HG03060 (cell line): Measurements from ENCODE around the gene CATSPERD.

Experiments
- ATAC-seq: cut with Tn5 transposase; IDR thresholded peaks from one replicate; pipeline ENCODE4 v1.9.1; 2021; ENCODE audit warnings: low read depth, moderate number of reproducible peaks; ENCODE audit not compliant: unreplicated experiment

Gene CATSPERD

DNA sequence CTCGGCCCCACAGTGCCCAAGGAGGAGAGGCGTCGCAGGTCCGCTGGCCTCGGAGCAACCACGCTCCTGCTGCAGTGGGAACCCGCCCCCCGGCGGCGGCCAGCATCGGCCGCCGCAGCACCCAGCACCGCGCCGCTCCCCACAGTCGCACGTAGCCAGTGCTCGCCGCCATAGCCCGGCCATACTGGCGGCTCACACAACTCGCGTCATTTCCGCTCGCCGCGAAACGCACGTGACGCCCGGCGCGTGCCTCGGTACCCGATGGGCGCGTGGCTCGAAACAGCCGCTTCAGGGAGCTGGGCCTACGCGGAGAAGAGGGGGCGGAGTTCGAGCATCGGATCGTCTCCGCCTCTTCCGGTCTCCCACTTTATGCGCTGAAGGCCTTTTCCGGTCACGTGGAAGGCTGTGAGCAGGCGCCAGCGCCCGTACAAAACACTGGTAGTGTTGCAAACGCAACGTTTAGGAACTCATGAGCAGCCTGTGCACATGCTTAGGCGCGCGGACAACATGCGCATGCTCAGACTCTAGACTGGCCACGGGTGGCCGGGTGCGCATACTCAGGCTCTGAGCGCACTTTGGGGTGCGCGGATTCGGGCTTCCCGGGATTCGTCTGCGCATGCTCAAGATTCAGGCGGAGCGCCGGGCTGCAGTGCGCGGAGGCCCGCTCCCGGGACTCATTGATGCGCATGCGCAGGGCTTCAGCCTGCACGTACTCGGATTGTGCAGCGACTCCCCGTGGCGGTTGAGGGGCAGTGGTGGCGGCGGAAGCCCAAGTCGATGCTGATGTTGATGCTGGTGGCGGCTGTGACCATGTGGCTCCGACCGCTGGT is at the start of gene CATSPERD, which contains the start of gene LONP1:
Gene CATSPERD, plus strand, starts transcription at position 677 of the 830 bp plus-strand sequence. Its CDS starts 101 bp downstream, at position 778.
Gene LONP1, minus strand, starts transcription at position 186 of the 830 bp plus-strand sequence. Its CDS starts 14 bp downstream, at position 172.
- peak; percentile 75 for ATAC-seq

DNA sequence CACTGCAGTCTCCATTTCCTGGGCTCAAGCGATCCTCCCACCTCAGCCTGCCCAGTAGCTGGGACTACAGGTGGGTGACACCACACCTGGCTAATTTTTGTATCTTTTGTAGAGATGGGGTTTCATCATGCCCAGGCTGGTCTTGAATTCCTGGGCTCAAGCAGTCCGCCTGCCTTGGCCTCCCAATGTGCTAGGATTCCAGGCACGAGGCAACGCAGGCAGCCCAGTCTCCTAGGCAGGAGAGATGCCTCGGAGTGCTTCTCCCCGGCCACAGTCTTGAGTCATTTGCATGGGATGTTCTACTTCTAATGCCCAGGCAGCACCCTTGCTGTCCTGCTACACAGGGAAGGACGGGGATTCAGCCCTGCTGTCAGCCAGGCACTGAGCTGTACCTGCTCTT is 48.8 kb upstream of the CATSPERD start:
- no peak for ATAC-seq

DNA sequence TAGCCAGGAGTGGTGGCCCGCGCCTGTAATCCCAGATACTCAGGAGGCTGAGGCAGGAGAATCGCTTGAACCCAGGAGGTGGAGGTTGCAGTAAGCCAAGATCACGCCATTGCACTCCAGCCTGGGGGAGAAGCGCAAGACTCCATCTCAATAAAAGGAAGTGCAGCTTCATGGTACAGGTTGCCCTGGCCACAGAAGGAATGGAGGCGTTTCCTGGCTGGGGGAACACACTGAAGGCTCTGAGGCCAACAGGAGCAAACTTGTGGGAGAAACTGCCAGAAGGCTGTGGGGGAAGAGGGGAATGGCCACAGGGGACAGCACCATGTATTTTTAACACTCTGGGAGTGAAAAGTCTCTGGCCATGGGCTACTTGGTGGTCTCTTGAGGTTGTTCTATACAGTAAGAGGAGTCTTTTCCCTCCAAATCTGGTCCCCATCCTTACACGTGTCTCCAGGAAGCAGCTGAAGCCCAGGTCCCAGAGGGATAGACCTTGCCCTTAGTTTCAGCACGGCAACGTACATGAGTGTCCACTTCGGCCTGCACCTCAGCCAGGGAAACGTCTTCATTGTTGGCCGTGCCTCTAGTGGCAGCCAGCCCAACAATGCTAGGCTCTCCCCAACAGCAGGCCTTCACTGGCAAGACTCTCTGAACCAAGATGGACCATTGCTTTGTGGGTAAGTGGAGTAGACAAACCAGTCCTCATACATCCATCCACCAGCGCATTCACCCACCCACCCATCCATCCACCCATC is 47.6 kb upstream of the CATSPERD start:
- no peak for ATAC-seq

- ATAC-seq = no peak
Observed at GRCh38 chr19:5673752-5674151, 46.7 kb upstream of the CATSPERD start.

GRCh38 chr19:5674714-5675113 is 45.7 kb upstream of the CATSPERD start:
- ATAC-seq = no peak

DNA sequence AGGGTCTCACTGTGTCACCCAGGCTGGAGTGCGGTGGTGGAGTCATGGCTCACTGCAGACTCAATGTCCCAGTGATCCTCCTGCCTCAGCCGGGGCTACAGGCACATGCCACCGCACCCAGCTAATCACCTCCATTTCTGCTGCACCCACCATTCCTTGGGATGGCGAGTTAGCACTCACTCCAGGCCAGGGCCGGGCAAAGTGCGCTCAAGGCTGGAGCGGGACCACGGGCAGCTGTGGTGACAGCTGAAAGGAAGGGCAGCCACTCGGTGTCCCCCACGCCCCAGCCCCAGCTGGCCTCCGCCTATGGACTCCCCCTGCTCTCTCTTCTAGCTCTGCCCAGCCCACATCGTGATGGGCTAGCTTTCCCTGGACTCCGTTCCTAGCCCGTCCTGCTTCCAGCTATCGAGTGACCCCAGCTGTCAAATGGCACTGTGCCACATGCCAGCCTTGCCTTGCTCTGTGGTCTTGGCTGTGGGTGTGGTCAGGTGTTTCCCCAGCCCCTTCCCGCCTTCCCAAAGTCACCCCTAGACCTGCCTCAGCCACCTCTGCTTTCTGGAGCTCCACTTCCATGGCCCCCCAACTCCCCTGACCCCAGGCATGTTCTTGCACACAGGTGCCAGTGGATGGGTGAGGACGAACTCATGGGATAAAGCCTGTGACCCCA is 44.2 kb upstream of the CATSPERD start:
- ATAC-seq = no peak

- no peak for ATAC-seq
Observed at GRCh38 chr19:5676772-5677105, 43.7 kb upstream of the CATSPERD start.

DNA sequence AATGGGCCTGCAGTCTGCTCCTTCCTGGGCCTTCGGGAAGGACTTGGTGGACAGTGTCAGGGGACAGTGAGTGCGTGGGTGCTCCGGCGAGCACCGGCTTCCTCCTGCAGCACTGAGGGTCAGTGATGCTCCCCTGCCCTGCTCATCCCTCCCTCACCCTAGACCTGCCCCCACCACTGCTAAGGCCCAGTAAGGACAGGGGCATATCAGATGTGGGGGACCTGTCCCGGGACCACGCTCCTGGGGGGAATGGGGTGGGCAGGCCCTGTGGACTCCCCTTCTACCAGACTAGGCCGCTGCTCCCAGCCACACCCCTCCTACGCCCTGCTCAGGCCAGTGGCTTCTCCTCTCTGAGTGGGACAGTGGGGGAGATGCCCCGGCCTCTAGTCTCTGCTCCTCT is 43.3 kb upstream of the CATSPERD start:
- no peak for ATAC-seq

DNA sequence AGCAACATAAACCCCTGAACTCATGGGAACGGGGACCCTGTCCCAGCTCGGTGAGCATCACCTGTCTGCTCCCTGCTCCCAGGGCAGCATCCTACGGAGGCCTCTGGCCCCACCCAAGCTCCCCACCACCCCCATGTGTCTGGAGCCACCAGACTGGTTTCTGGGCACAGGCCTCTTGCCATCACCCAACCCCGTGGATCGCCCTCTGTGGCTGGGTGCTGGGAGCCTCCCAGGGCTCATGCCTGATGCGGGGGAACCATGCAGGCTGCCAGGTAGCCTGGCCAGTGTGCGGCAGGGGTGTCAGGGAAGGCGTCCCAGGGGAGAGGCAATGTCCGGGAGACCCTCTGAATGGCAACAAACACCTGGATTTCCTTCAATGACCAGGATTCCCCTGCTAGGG is 42.9 kb upstream of the CATSPERD start:
- ATAC-seq = no peak

GRCh38 chr19:5678071-5678718 is 42.2 kb upstream of the CATSPERD start:
- ATAC-seq = no peak

DNA sequence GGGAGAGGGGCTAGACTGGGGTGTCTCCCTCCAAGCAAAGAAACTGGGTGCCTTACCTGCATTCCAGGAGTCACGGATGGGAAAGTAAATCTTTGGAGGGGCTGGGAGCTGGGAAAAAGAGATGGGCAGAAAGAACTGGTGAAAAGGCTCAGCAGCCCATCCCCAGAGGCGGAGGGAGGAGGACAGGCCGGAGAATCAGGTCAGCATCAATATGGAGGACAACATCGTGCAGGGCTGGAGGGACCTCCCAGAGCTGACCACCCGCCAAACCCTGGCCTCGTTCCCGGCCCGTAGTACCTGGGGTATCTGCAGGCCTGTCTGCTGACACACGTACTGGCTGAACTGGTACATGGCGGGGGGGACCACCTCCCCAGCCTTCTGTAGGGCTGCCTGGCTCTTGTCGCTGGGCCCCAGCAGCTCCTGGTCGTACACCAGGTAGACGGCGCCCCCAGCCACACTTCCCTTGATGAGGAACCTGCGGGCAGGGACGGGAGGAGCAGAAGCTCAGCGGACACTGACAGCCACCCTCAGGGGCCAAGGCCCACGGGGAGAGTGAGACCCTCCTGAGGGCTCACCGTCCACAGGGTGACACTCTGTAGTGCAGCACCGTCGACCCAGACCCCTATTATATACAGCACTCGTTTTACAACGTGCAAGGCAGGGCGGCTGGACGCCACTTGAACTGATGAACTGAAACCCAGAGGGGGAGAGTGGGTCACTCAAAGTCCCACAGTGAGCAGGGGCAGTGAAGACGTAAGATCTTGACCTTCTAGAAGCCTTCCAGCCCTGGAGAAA is 41.0 kb upstream of the CATSPERD start:
- ATAC-seq = no peak

- ATAC-seq = no peak
Observed at GRCh38 chr19:5680084-5680436, 40.4 kb upstream of the CATSPERD start.

DNA sequence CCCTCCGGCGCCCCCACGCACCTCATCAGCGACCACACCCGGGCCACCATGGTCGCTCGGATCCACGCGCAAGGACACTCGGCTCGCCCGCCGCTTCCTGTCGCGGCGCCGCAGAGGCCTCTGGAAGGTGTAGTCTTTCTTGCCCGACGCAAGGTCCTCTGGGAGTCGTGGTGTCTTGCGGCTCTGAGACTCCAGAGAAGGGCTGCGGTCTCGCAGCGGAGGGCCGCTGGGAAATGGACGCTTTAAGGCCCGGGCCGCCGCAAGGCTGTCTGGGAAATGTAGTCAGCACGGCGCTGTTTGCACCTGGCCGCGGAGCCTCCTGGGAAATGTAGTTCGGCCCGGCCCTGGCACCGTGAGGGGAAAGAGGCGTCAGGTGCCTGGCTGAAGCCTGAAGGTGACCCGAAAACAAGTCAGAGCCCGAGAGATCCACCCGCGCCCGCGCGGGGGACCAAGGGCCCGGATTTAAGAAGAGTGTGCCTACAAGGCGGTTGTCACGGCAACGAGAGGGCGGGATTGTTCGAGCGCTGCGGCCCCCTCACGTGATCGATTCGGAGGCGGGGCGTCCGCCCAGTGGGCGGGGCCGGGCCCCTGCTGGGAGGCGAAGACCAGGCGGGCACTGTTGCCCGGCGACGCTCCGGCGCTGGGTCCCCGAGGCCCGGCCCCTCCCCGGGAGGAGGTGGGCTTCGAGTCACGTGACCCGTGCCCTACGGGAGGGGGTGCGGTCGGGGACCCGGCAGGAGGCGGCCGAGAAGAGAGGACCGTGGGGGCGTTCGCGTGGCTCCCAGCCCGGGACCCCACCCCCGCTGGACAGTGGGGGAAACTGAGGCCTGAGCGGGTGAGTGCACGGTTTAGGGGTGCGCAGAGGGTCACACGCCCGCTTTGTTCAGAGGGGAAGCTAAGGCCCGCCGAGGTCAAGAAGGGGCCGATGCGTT is 39.7 kb upstream of the CATSPERD start, which contains the start of the genes HSD11B1L and MICOS13:
Gene HSD11B1L, plus strand, starts transcription at position 591 of the 932 bp plus-strand sequence. CDS start 3,806 bp downstream, outside the sequence.
Gene MICOS13, minus strand, starts transcription at position 80 of the 932 bp plus-strand sequence. Its CDS starts 30 bp downstream, at position 50.
- peak; percentile 80 for ATAC-seq

DNA sequence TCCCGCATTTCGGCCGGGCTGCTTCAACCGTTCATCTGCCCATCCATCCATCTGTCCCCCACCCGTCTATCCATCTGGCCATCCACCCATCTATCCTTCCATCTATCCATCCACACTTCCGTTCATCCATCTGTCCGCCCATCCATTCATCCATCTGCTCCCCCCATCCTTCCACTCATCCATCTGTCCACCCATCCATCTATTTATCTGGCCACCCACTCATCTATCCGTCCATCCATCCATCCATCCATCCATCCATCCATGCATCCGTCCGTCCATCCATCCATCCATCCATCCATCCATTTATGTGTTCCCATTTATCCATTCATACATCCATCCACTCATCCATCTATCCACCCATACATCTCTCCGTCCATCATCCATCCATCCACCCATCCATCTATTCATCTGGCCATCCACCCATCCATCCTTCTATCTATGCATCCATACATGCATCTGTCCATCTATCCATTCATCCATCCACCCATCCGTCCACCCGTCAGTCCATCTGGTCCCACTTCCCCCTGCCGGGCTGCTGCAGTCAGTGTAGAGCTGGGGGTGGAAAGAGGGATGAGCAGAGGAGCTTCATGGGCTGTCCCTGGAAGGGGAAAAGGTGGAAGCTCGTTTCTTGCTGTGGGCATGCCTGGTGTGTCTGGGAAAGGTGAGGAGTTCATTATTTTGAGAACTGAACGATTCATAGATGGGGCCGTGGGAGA is 38.9 kb upstream of the CATSPERD start:
- ATAC-seq = no peak

- no peak for ATAC-seq
Observed at GRCh38 chr19:5682107-5682482, 38.3 kb upstream of the CATSPERD start.

DNA sequence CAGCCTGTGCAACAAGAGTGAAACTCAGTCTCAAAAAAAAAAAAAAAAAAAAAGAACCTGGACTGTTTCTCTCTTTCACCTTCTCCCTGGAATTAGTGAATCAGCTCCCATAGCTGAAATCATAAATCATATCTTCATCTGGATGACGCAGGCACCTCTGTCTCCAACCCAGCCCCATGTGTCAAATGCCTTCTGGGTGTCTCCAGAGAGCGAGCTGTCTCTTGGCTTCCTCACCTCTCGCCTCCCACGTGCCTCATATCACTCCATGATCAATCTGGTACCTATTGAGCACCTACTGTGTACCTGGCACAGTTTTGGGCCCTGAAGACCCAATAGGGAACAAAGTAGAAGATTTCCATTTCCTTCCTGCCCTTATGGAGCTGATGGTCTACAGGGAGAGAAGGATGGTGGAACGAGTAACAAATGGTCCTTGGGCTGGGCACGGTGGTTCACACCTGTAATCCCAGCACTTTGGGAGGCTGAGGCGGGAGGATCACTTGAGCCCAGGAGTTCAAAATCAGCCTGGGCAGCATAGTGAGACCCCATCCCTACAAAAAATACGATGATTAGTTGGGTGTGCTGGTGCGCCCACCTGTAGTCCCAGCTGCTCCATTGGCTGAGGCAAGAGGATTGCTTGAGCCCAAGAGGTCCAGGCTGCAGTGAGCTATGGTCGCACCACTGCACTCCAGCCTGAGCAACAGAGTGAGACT is 37.1 kb upstream of the CATSPERD start:
- ATAC-seq = no peak

DNA sequence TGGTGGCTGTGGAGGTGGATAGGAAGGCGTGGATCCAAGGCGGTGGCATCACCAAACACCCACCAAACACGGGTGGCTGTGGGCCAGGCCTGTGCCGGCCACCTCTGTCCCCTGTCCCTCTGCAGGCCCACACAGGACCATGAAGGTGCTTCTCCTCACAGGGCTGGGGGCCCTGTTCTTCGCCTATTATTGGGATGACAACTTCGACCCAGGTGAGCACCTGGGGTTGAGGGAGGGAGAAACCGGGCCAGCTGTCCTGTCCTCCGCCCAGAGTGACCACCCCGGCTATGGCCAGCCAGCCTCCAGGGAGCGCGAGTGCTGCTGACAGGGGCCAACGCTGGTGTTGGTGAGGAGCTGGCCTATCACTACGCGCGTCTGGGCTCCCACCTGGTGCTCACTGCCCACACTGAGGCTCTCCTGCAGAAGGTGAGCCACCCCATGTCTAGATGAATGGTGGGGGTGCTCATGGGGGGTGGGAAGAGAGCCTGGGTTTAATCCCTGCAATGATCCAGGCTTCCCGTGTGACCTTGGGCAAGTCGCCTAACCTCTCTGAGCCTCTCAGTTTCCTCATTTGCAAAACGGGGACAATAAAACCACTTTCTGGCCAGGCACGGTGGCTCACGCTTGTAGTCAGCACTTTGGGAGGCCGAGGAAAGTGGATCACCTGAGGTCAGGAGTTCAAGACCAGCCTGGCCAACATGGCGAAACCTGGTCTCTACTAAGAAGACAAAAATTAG is 35.6 kb upstream of the CATSPERD start:
- no peak for ATAC-seq
